Uterus (tissue), 2 donors: ENCODE data around the gene FSIP1.

Source experiments
- CTCF ChIP-seq, 4 experiments: fragments of 200-600 bp in 2 of 4; fragments of 450-650 bp in 2 of 4; sonication (generic) in 2 of 4; IDR thresholded peaks; one replicate each; pipeline ENCODE4 v1.5.1; 2016 to 2019; ENCODE audit warnings: antibody characterized with exemption in 4 of 4, mild to moderate bottlenecking in 2 of 4, moderate library complexity in 1 of 4
- POLR2A ChIP-seq, 2 donors: fragments of 450-650 bp; IDR thresholded peaks; one replicate each; pipeline ENCODE4 v1.6.1; 2016; ENCODE audit warnings: antibody characterized with exemption in 2 of 2, mild to moderate bottlenecking in 1 of 2, moderate library complexity in 1 of 2

- TF ChIP-seq CTCF (IDR thresholded peaks at IDR 0.05) (no peak), POLR2A (IDR thresholded peaks at IDR 0.05) (no peak)
These were observed 177.5 kb downstream of the FSIP1 start for GRCh38 chr15:39605146-39605545.
